Measurements from ENCODE around the gene FYCO1. TPM values are rescaled to one million over a fixed set of nuclear protein-coding genes. Genes with fewer than 3 reads are reported as not detected.

FYCO1 gene
- total and polyA plus RNA-seq, 2 of the 13 experiments (the other 11 are each of a cell fraction or from before 2014, with no cell fraction given) = 2.7 to 4.2 TPM

- no peak for TF ChIP-seq ZMAT3 (CRISPR knock-in tag; conservative IDR thresholded peaks at IDR 0.05)
- TF ChIP-seq ZNF543 (CRISPR knock-in tag; IDR thresholded peaks at IDR 0.05) = no peak
- TF ChIP-seq, protein P1, sequence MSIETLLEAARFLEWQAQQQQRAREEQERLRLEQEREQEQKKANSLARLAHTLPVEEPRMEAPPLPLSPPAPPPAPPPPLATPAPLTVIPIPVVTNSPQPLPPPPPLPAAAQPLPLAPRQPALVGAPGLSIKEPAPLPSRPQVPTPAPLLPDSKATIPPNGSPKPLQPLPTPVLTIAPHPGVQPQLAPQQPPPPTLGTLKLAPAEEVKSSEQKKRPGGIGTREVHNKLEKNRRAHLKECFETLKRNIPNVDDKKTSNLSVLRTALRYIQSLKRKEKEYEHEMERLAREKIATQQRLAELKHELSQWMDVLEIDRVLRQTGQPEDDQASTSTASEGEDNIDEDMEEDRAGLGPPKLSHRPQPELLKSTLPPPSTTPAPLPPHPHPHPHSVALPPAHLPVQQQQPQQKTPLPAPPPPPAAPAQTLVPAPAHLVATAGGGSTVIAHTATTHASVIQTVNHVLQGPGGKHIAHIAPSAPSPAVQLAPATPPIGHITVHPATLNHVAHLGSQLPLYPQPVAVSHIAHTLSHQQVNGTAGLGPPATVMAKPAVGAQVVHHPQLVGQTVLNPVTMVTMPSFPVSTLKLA (IDR thresholded peaks at IDR 0.05) = no peak
Measured at GRCh38 chr3:45887759-45888511, 107.7 kb downstream of the FYCO1 start (continued).

DNA sequence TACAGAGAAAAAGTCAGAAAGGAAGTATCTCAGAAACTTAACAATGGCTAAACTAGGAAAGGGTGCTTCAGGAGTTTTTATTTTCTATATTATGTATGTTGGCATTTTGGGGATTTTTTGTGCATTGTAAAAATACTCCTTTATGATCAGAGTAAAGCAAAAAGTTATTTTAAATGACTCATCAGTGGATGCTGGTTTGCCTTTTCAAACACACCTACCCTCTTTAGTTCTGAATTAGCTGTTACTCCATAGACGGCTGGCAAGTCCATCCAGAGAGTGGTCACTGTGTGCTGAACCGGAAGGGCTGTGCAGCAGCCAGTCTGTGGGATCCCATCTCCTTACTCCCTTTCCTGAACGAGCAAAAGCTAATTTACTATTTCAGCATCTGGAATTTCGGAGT is 108.3 kb downstream of the FYCO1 start:
- Histone ChIP-seq H3K9me3 (ENCODE audit: low read length) (no peaks in the 10 kb centered on the region), H3K4me1 (ENCODE audit: insufficient read depth, low read length) (no peaks in the 10 kb centered on the region), H3K36me3 (replicated peaks in 1 of 2; ENCODE audit: control insufficient read depth in 1 of 2, insufficient read depth in 2 of 2, low read length in 2 of 2) (no peaks in the 10 kb centered on the region), H3K27me3 (ENCODE audit: control insufficient read depth in 1 of 2, insufficient read depth in 2 of 2, low read length in 2 of 2) (peaks cover 0 to 4% of the 10 kb centered on the region in 2 experiments; a peak in 1 of 5 replicates), H4K20me1 (ENCODE audit: insufficient read depth, low read length) (no peaks in the 10 kb centered on the region), H3K4me2 (ENCODE audit: low read depth, low read length) (no peak overlapping the region), H2AFZ (ENCODE audit: low read length) (no peak overlapping the region), H3K79me2 (ENCODE audit: insufficient read depth, low read length) (no peaks in the 10 kb centered on the region), H3K27ac (ENCODE audit: extremely low read length, insufficient read depth, low read length) (no peak overlapping the region), H3K9ac (ENCODE audit: insufficient read depth, low read depth, low read length) (no peak overlapping the region), H3K4me3 (replicated peaks in 1 of 3; ENCODE audit: insufficient read depth in 1 of 3, low read depth in 2 of 3, low read length in 3 of 3) (no peak overlapping the region)
- no peak for DNase-seq (ENCODE audit: low spot score)
- CTCF ChIA-PET (ENCODE audit: low intra/inter-chr PET ratio, low total read pairs) = no interaction called here
- in situ Hi-C loops (cut with HindIII; ENCODE audit: extremely low pct_ligation_motif_present, low pct_unique_long_range_greater_than_20kb) (no loop called here), intact Hi-C loops (cut with micrococcal nuclease; ENCODE audit: unreplicated experiment) (no loop called here)
- TF ChIP-seq, protein P2, sequence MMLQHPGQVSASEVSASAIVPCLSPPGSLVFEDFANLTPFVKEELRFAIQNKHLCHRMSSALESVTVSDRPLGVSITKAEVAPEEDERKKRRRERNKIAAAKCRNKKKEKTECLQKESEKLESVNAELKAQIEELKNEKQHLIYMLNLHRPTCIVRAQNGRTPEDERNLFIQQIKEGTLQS (CRISPR knock-in tag; IDR thresholded peaks at IDR 0.05) = no peak
- TF ChIP-seq AKAP8 (CRISPR knock-in tag; IDR thresholded peaks at IDR 0.05) = no peak
- POLR2A ChIA-PET = no interaction called here
- BruUV-seq (replicated peaks) = no TSS peak
- ATAC-seq = no peak
- FAIRE-seq = no peak
- 36% methylated on average over 4 of the region's 4 CpGs for WGBS (ENCODE audit: low lambda C conversion rate)

Measured in HepG2 (cell line).